Stomach (tissue), 4 donors: ENCODE data around the gene FRG2.
"Not testable (repeated sequence)": the region's sequence is repeated elsewhere in the genome, so short reads cannot be mapped to it uniquely, and the experiment has no call there.

Experiments used
- EP300 ChIP-seq: sonication (generic); formaldehyde crosslinking; IDR thresholded peaks from one replicate; pipeline ENCODE4 v1.6.1; 2017; ENCODE audit warnings: antibody characterized with exemption
- POLR2A ChIP-seq, 4 donors: fragments of 450-650 bp; IDR thresholded peaks; one replicate each; pipeline ENCODE4 v1.6.1; 2016; ENCODE audit warnings: antibody characterized with exemption in 4 of 4, control low read depth in 2 of 4, mild to moderate bottlenecking in 1 of 4, moderate library complexity in 1 of 4
- POLR2AphosphoS5 ChIP-seq, 3 donors: sonication (generic); formaldehyde crosslinking; IDR thresholded peaks; one replicate each; pipeline ENCODE4 v1.6.1; 2016; ENCODE audit warnings: antibody characterized with exemption in 3 of 3
- TF ChIP-seq, protein P1 (sequence below), 7 experiments: fragments of 450-650 bp in 4 of 7; fragments of 200-600 bp in 3 of 7; sonication (generic) in 3 of 7; IDR thresholded peaks; one replicate each; pipeline ENCODE4 v1.5.1; 2016 to 2019; ENCODE audit warnings: antibody characterized with exemption in 7 of 7, control low read depth in 2 of 7, mild to moderate bottlenecking in 1 of 7

DNA sequence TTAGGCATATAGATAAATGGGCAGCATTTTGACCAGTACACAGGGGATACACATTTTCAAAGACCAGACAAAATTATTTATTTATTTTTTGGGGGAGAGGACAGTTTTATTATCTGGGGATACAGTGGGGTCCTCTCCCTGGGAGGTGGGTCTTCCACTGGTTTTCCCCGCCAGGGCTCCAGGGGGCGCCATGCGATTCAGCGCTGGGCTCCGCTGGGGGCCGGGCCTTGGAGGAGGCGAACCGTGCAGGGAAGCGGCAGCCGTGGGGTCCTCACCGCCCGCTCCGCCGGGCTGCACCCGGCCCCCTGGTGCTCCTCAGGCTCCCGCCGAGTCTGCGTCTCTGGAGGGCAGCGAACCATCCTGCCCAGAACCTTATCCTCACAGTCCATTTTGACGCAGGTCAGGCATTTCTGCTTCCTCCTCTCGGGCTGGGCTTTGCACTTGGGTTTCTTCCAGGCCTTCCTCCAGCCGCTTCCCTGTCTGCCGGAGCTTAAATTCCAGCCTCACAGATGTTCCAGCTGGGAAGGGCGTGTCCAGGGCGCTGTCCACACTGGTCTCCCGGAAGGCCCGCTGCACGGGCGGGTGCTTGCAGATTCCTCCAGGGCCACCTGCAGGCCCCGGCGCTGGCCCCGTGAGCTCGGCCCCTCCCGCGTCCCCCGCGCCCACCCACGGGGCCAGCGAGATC lies 10.8 kb upstream of the FRG2 start:
- not testable (repeated sequence) for TF ChIP-seq EP300; POLR2AphosphoS5 (IDR thresholded peaks at IDR 0.05); POLR2A (IDR thresholded peaks at IDR 0.05)
- TF ChIP-seq, protein P1, sequence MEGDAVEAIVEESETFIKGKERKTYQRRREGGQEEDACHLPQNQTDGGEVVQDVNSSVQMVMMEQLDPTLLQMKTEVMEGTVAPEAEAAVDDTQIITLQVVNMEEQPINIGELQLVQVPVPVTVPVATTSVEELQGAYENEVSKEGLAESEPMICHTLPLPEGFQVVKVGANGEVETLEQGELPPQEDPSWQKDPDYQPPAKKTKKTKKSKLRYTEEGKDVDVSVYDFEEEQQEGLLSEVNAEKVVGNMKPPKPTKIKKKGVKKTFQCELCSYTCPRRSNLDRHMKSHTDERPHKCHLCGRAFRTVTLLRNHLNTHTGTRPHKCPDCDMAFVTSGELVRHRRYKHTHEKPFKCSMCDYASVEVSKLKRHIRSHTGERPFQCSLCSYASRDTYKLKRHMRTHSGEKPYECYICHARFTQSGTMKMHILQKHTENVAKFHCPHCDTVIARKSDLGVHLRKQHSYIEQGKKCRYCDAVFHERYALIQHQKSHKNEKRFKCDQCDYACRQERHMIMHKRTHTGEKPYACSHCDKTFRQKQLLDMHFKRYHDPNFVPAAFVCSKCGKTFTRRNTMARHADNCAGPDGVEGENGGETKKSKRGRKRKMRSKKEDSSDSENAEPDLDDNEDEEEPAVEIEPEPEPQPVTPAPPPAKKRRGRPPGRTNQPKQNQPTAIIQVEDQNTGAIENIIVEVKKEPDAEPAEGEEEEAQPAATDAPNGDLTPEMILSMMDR (IDR thresholded peaks at IDR 0.05): not testable (repeated sequence)
